DND-41 (cell line): Measurements from ENCODE around the gene HSPG2.
"Not testable (repeated sequence)": the region's sequence is repeated elsewhere in the genome, so short reads cannot be mapped to it uniquely, and the experiment has no call there.

ENCODE experiments used
- ATAC-seq: fragments of 200-7000 bp; cut with Tn5 transposase; 3 replicates; pipeline ENCODE4 v1.9.1; 2021; ENCODE audit warnings: low read depth; ENCODE audit not compliant: insufficient read depth
- DNase-seq: peaks from one replicate; pipeline ENCODE4 v3.0.0-alpha.2; 2020
- H2AFZ ChIP-seq: 2 replicates; pipeline ENCODE4 v1.6.0; 2012; ENCODE audit warnings: low read depth, low read length
- H3K27ac ChIP-seq: 2 replicates; pipeline ENCODE4 v1.5.1; 2012; ENCODE audit warnings: low read length, inconsistent platforms
- H3K27me3 ChIP-seq: fragments of 200-600 bp; sonication (generic); 2 replicates; pipeline ENCODE4 v1.6.0; 2012; ENCODE audit warnings: low read length, mild to moderate bottlenecking, inconsistent platforms; ENCODE audit not compliant: insufficient read depth, poor library complexity
- H3K36me3 ChIP-seq: 2 replicates; pipeline ENCODE4 v1.5.1; 2012; ENCODE audit warnings: low read length, inconsistent platforms; ENCODE audit not compliant: insufficient read depth
- H3K4me1 ChIP-seq: 2 replicates; pipeline ENCODE4 v1.5.1; 2012; ENCODE audit warnings: mild to moderate bottlenecking, low read length; ENCODE audit not compliant: insufficient read depth
- H3K4me2 ChIP-seq: 2 replicates; pipeline ENCODE4 v1.6.0; 2012; ENCODE audit warnings: mild to moderate bottlenecking, moderate library complexity, low read length, inconsistent platforms; ENCODE audit not compliant: insufficient read depth
- H3K4me3 ChIP-seq, 2 experiments: fragments of 200-600 bp in 1 of 2; shearing (Covaris generic) in 1 of 2; 2 replicates each; pipeline ENCODE4 v1.5.1; 2012 to 2016; ENCODE audit warnings: inconsistent platforms in 2 of 2, low read length in 2 of 2, mild to moderate bottlenecking in 2 of 2, low read depth in 1 of 2, moderate library complexity in 1 of 2
- H3K79me2 ChIP-seq: 2 replicates; pipeline ENCODE4 v1.6.0; 2012; ENCODE audit warnings: low read length, inconsistent platforms; ENCODE audit not compliant: insufficient read depth
- H3K9ac ChIP-seq: 2 replicates; pipeline ENCODE4 v1.6.0; 2012; ENCODE audit warnings: low read depth, mild to moderate bottlenecking, inconsistent platforms, low read length, moderate library complexity
- H3K9me3 ChIP-seq: 2 replicates; pipeline ENCODE4 v1.5.1; 2012; ENCODE audit warnings: low read length, moderate library complexity, mild to moderate bottlenecking, inconsistent platforms; ENCODE audit not compliant: insufficient read depth, severe bottlenecking
- H4K20me1 ChIP-seq: 2 replicates; pipeline ENCODE4 v1.6.0; 2012; ENCODE audit warnings: low read length; ENCODE audit not compliant: insufficient read depth
- CTCF ChIP-seq: IDR thresholded peaks from 2 replicates; pipeline ENCODE4 v1.5.1; 2012; ENCODE audit warnings: borderline replicate concordance, low read length, moderate library complexity, mild to moderate bottlenecking; ENCODE audit not compliant: poor library complexity, severe bottlenecking; ENCODE audit errors: extremely low read depth
- EZH2 ChIP-seq: IDR thresholded peaks from 3 replicates; pipeline ENCODE4 v1.6.1; 2012; ENCODE audit warnings: borderline replicate concordance, low read depth, mild to moderate bottlenecking, moderate library complexity, low read length, inconsistent platforms; ENCODE audit not compliant: severe bottlenecking

The HSPG2 gene

GRCh38 chr1:21828506-21829210, 108.5 kb downstream of the HSPG2 start:
- Histone ChIP-seq H3K9me3 (peaks cover under 1% of the 10 kb centered on the region), H4K20me1 (no peaks in the 10 kb centered on the region), H3K79me2 (no peaks in the 10 kb centered on the region), H3K4me2 (no peak overlapping the region), H3K27ac (no peak overlapping the region), H2AFZ (no peak overlapping the region), H3K4me3 (no peak overlapping the region), H3K4me1 (no peaks in the 10 kb centered on the region), H3K36me3 (no peaks in the 10 kb centered on the region), H3K27me3 (no peaks in the 10 kb centered on the region), H3K9ac (no peak overlapping the region)
- DNase-seq (no peak), ATAC-seq (no peak)
- TF ChIP-seq CTCF (no peak), EZH2 (no peak)

GRCh38 chr1:21828075-21828474, 109.0 kb downstream of the HSPG2 start:
- Histone ChIP-seq H3K36me3 (no peaks in the 10 kb centered on the region), H3K4me3 (no peak overlapping the region), H3K4me1 (no peaks in the 10 kb centered on the region), H3K9me3 (no peaks in the 10 kb centered on the region), H3K27ac (no peak overlapping the region), H3K27me3 (no peaks in the 10 kb centered on the region), H3K4me2 (no peak overlapping the region), H3K79me2 (no peaks in the 10 kb centered on the region), H4K20me1 (no peaks in the 10 kb centered on the region), H3K9ac (no peak overlapping the region), H2AFZ (no peak overlapping the region)
- ATAC-seq, result no peak
- TF ChIP-seq CTCF (no peak), EZH2 (no peak)
- DNase-seq, result no peak

- no peak for DNase-seq
- H2AFZ ChIP-seq, result no peak overlapping the region
- no peaks in the 10 kb centered on the region for H3K27me3 ChIP-seq
- no peak overlapping the region for H3K9ac ChIP-seq
- no peaks in the 10 kb centered on the region for H3K4me1 ChIP-seq
- H3K9me3 ChIP-seq, result no peaks in the 10 kb centered on the region
- no peaks in the 10 kb centered on the region for H3K79me2 ChIP-seq
- no peak overlapping the region for H3K4me2 ChIP-seq
- no peak for ATAC-seq
- H3K27ac ChIP-seq, result no peak overlapping the region
- no peaks in the 10 kb centered on the region for H4K20me1 ChIP-seq
- no peak overlapping the region for H3K4me3 ChIP-seq
- no peak for TF ChIP-seq CTCF
- TF ChIP-seq EZH2, result no peak
- no peaks in the 10 kb centered on the region for H3K36me3 ChIP-seq
These were observed 109.9 kb downstream of the HSPG2 start for GRCh38 chr1:21827141-21827679.

- not testable (repeated sequence) for DNase-seq, ATAC-seq, H2AFZ ChIP-seq, H3K4me3 ChIP-seq, H3K36me3 ChIP-seq, H3K9ac ChIP-seq, H3K4me2 ChIP-seq, H3K27me3 ChIP-seq, H3K79me2 ChIP-seq, H3K27ac ChIP-seq, H4K20me1 ChIP-seq, H3K4me1 ChIP-seq, H3K9me3 ChIP-seq
These were observed 110.4 kb downstream of the HSPG2 start for GRCh38 chr1:21826694-21827093.
